ENCODE results near the gene NACC2.

Gene NACC2, protein sequence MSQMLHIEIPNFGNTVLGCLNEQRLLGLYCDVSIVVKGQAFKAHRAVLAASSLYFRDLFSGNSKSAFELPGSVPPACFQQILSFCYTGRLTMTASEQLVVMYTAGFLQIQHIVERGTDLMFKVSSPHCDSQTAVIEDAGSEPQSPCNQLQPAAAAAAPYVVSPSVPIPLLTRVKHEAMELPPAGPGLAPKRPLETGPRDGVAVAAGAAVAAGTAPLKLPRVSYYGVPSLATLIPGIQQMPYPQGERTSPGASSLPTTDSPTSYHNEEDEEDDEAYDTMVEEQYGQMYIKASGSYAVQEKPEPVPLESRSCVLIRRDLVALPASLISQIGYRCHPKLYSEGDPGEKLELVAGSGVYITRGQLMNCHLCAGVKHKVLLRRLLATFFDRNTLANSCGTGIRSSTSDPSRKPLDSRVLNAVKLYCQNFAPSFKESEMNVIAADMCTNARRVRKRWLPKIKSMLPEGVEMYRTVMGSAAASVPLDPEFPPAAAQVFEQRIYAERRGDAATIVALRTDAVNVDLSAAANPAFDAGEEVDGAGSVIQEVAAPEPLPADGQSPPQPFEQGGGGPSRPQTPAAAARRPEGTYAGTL

DNA sequence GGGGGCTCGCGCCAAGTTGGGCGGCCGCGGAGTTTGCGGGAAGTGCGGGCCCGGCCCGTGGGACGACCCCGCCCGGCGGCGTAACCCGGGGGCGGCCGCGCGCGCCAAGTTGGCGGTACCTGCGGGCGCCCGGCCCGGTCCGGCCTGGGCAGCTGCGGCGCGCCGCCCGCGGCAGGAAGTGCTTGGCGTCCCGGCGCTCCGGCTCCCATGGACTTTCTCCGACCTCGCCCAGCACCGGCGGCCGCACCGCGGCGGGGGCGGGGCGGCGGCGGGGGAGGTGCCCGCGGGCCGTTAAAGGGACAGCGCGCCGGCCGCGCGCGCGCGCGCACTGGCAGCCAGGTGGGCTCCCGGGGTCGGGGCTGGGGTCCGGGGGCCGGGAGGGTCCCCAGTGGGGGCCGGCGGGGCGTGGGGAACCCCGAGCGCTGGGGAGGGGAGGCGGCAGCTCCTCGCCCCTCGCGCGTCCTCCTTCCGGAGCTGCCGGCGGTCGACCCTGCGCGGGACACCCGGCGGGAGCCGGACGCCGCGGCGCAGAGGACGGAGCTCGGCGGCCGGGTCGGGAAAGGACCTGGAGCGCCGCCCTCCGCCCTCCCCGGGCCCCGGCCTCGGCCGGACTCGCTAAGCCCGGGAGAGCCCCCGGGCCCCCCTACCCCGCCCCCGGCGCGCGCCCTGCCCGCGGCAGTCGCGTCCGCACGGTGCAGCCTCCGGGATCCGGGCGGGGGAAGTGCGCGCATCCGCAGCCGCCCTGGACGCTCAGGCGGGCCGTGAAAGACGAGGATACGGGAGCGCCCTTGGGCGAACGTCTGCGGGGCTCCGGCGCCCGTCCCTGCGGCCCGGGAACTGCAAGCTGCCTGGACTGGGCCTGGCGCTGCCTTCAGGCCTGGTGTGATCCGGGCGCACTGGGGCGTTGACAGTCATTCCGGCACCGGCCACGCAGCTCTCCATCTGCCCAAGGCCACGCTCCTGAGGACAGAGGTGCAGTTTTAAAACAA, at the start of gene NACC2:
NACC2 (minus strand) TSS at position 220 of the 989 bp plus-strand sequence. CDS start 44,768 bp downstream, outside the sequence.
- Histone ChIP-seq H3K4me1 (ENCODE audit: control insufficient read depth, insufficient read depth, low read length) (peaks cover 3% of the 10 kb centered on the region; the same call in 1 of the 2 replicates), H3K9me3 (ENCODE audit: control insufficient read depth, insufficient read depth, low read depth, low read length) (no peaks in the 10 kb centered on the region), H3K36me3 (ENCODE audit: control insufficient read depth in 2 of 2, insufficient read depth in 1 of 2, low read length in 2 of 2) (peaks cover 0 to 11% of the 10 kb centered on the region in 2 experiments; a peak in 1 of 3 replicates), H3K4me3 (ENCODE audit: low read depth, low read length) (peak within 1 kb of the TSS; percentile 63), H3K27ac (ENCODE audit: extremely low read depth, low read depth, low read length) (peak within 1 kb of the TSS; percentile 88)
- POLR2A ChIA-PET: interaction anchor here (0.7 to 6.9 kb wide), 9 partner anchors 14 to 134 kb away, joined by 3 to 84 read pairs (median 5); partner anchors contain the start of genes TMEM250 and UBAC1
- CTCF ChIA-PET: interaction anchor here (0.6 to 1.9 kb wide), 10 partner anchors 14 to 635 kb away, joined by 3 to 6 read pairs (median 4); no protein-coding TSS in a partner anchor
- TF ChIP-seq ZNF133 (tag by site-specific recombination; IDR thresholded peaks at IDR 0.05) (no peak), ZNF404 (tag by site-specific recombination; IDR thresholded peaks at IDR 0.05) (no peak), ZNF596 (tag by site-specific recombination; IDR thresholded peaks at IDR 0.05) (no peak), ZNF132 (tag by site-specific recombination; IDR thresholded peaks at IDR 0.05; ENCODE audit: borderline replicate concordance) (no peak), ZBTB8A (tag by site-specific recombination; IDR thresholded peaks at IDR 0.05) (peak; percentile 85), ZBTB20 (tag by site-specific recombination; IDR thresholded peaks at IDR 0.05) (peak; percentile 81), ZNF571 (tag by site-specific recombination; IDR thresholded peaks at IDR 0.05) (no peak), ZNF560 (tag by site-specific recombination; IDR thresholded peaks at IDR 0.05; ENCODE audit: borderline replicate concordance) (no peak), SP2 (tag by site-specific recombination; IDR thresholded peaks at IDR 0.05) (0 out of 2 replicates have a peak, but pooled peaks have one; percentile 15), ZNF274 (IDR thresholded peaks at IDR 0.05; ENCODE audit: low read length) (no peak), ZNF274 (tag by site-specific recombination; IDR thresholded peaks at IDR 0.05; ENCODE audit: borderline replicate concordance) (no peak), PRDM1 (tag by site-specific recombination; IDR thresholded peaks at IDR 0.05) (no peak), ZNF423 (tag by site-specific recombination; IDR thresholded peaks at IDR 0.05) (peak; percentile 76), ZNF600 (tag by site-specific recombination; IDR thresholded peaks at IDR 0.05) (0 out of 2 replicates have a peak, but pooled peaks have one; percentile 40), ZBTB7A (tag by site-specific recombination; IDR thresholded peaks at IDR 0.05; ENCODE audit: low read depth) (0 out of 2 replicates have a peak, but pooled peaks have one; percentile 8), ZEB2 (tag by site-specific recombination; IDR thresholded peaks at IDR 0.05) (peak; percentile 32; the same call in 1 of the 2 replicates), ZNF335 (tag by site-specific recombination; conservative IDR thresholded peaks at IDR 0.05) (peak; percentile 62)
- TF ChIP-seq, protein P1, sequence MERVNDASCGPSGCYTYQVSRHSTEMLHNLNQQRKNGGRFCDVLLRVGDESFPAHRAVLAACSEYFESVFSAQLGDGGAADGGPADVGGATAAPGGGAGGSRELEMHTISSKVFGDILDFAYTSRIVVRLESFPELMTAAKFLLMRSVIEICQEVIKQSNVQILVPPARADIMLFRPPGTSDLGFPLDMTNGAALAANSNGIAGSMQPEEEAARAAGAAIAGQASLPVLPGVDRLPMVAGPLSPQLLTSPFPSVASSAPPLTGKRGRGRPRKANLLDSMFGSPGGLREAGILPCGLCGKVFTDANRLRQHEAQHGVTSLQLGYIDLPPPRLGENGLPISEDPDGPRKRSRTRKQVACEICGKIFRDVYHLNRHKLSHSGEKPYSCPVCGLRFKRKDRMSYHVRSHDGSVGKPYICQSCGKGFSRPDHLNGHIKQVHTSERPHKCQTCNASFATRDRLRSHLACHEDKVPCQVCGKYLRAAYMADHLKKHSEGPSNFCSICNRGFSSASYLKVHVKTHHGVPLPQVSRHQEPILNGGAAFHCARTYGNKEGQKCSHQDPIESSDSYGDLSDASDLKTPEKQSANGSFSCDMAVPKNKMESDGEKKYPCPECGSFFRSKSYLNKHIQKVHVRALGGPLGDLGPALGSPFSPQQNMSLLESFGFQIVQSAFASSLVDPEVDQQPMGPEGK (tag by site-specific recombination; IDR thresholded peaks at IDR 0.05): peak; percentile 16; the same call in 1 of the 2 replicates
- TF ChIP-seq, protein P2, sequence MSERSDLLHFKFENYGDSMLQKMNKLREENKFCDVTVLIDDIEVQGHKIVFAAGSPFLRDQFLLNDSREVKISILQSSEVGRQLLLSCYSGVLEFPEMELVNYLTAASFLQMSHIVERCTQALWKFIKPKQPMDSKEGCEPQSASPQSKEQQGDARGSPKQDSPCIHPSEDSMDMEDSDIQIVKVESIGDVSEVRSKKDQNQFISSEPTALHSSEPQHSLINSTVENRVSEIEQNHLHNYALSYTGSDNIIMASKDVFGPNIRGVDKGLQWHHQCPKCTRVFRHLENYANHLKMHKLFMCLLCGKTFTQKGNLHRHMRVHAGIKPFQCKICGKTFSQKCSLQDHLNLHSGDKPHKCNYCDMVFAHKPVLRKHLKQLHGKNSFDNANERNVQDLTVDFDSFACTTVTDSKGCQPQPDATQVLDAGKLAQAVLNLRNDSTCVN (tag by site-specific recombination; optimal IDR thresholded peaks at IDR 0.05): peak; percentile 75
- TF ChIP-seq, protein P3, sequence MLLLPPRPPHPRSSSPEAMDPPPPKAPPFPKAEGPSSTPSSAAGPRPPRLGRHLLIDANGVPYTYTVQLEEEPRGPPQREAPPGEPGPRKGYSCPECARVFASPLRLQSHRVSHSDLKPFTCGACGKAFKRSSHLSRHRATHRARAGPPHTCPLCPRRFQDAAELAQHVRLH (tag by site-specific recombination; IDR thresholded peaks at IDR 0.05): no peak
- TF ChIP-seq, protein P4, sequence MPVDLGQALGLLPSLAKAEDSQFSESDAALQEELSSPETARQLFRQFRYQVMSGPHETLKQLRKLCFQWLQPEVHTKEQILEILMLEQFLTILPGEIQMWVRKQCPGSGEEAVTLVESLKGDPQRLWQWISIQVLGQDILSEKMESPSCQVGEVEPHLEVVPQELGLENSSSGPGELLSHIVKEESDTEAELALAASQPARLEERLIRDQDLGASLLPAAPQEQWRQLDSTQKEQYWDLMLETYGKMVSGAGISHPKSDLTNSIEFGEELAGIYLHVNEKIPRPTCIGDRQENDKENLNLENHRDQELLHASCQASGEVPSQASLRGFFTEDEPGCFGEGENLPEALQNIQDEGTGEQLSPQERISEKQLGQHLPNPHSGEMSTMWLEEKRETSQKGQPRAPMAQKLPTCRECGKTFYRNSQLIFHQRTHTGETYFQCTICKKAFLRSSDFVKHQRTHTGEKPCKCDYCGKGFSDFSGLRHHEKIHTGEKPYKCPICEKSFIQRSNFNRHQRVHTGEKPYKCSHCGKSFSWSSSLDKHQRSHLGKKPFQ (tag by site-specific recombination; IDR thresholded peaks at IDR 0.05): 0 out of 2 replicates have a peak, but pooled peaks have one; percentile 40
- TF ChIP-seq, protein P5, sequence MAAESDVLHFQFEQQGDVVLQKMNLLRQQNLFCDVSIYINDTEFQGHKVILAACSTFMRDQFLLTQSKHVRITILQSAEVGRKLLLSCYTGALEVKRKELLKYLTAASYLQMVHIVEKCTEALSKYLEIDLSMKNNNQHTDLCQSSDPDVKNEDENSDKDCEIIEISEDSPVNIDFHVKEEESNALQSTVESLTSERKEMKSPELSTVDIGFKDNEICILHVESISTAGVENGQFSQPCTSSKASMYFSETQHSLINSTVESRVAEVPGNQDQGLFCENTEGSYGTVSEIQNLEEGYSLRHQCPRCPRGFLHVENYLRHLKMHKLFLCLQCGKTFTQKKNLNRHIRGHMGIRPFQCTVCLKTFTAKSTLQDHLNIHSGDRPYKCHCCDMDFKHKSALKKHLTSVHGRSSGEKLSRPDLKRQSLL (tag by site-specific recombination; IDR thresholded peaks at IDR 0.05): peak; percentile 44; the same call in 1 of the 2 replicates
- TF ChIP-seq, protein P6, sequence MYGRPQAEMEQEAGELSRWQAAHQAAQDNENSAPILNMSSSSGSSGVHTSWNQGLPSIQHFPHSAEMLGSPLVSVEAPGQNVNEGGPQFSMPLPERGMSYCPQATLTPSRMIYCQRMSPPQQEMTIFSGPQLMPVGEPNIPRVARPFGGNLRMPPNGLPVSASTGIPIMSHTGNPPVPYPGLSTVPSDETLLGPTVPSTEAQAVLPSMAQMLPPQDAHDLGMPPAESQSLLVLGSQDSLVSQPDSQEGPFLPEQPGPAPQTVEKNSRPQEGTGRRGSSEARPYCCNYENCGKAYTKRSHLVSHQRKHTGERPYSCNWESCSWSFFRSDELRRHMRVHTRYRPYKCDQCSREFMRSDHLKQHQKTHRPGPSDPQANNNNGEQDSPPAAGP (tag by site-specific recombination; IDR thresholded peaks at IDR 0.05): 0 out of 2 replicates have a peak, but pooled peaks have one; percentile 13
- TF ChIP-seq, protein P7, sequence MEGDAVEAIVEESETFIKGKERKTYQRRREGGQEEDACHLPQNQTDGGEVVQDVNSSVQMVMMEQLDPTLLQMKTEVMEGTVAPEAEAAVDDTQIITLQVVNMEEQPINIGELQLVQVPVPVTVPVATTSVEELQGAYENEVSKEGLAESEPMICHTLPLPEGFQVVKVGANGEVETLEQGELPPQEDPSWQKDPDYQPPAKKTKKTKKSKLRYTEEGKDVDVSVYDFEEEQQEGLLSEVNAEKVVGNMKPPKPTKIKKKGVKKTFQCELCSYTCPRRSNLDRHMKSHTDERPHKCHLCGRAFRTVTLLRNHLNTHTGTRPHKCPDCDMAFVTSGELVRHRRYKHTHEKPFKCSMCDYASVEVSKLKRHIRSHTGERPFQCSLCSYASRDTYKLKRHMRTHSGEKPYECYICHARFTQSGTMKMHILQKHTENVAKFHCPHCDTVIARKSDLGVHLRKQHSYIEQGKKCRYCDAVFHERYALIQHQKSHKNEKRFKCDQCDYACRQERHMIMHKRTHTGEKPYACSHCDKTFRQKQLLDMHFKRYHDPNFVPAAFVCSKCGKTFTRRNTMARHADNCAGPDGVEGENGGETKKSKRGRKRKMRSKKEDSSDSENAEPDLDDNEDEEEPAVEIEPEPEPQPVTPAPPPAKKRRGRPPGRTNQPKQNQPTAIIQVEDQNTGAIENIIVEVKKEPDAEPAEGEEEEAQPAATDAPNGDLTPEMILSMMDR (tag by site-specific recombination; IDR thresholded peaks at IDR 0.05): no peak

All from HEK293 (cell line).